ENCODE measurements around the gene LCE7A. TPM values are rescaled to one million over a fixed set of nuclear protein-coding genes. Genes with fewer than 3 reads are reported as not detected.

The LCE7A gene
- total RNA-seq, 1 donor from 2014 or later: not detected

- Mint-ChIP-seq H3K27ac (no peak overlapping the region), H3K27me3 (ENCODE audit: insufficient read depth, low read depth) (peaks cover 2% of the 10 kb centered on the region), H3K4me1 (no peaks in the 10 kb centered on the region), H3K4me3 (no peak overlapping the region), H3K36me3 (no peaks in the 10 kb centered on the region), H3K9me3 (peaks cover 17% of the 10 kb centered on the region)
- no peak for TF ChIP-seq EZH2phosphoT487 (IDR thresholded peaks at IDR 0.05)
- Histone ChIP-seq H3K9ac (no peak overlapping the region), H3K27me3 (no peaks in the 10 kb centered on the region), H3F3A (ENCODE audit: low read depth) (no peaks in the 10 kb centered on the region), H4K20me1 (ENCODE audit: low read depth) (no peaks in the 10 kb centered on the region), H3K9me3 (ENCODE audit: low read depth) (peaks cover 14% of the 10 kb centered on the region), H3K4me3 (no peak overlapping the region), H3K4me1 (no peaks in the 10 kb centered on the region), H3K36me3 (no peaks in the 10 kb centered on the region), H3K4me2 (no peak overlapping the region), H3K79me2 (ENCODE audit: low read depth) (no peaks in the 10 kb centered on the region), H3K27ac (no peak overlapping the region), H2AFZ (replicated peaks) (no peak overlapping the region)
- no peak for DNase-seq (ENCODE audit: low spot score)
Measured at GRCh38 chr1:152876827-152877226, 17.0 kb downstream of the LCE7A start.

GRCh38 chr1:152878042-152878441 is 18.2 kb downstream of the LCE7A start, which contains the start of gene SMCP:
Gene SMCP (plus strand): TSS chr1:152878322. CDS start chr1:152884423, 6,101 bp downstream.
- Histone ChIP-seq H3K79me2 (ENCODE audit: low read depth) (no peaks in the 10 kb centered on the region), H3K27me3 (no peaks in the 10 kb centered on the region), H3K9ac (no peak within 1 kb of the TSS), H2AFZ (replicated peaks) (no peak within 1 kb of the TSS), H3K36me3 (no peaks in the 10 kb centered on the region), H4K20me1 (ENCODE audit: low read depth) (no peaks in the 10 kb centered on the region), H3K4me3 (no peak within 1 kb of the TSS), H3K4me1 (no peaks in the 10 kb centered on the region), H3K4me2 (no peak within 1 kb of the TSS), H3K9me3 (ENCODE audit: low read depth) (peaks cover 13% of the 10 kb centered on the region), H3K27ac (no peak within 1 kb of the TSS), H3F3A (ENCODE audit: low read depth) (no peaks in the 10 kb centered on the region)
- Mint-ChIP-seq H3K4me1 (no peaks in the 10 kb centered on the region), H3K36me3 (no peaks in the 10 kb centered on the region), H3K9me3 (peaks cover 21% of the 10 kb centered on the region), H3K4me3 (no peak within 1 kb of the TSS), H3K27ac (no peak within 1 kb of the TSS), H3K27me3 (ENCODE audit: insufficient read depth, low read depth) (peaks cover 4% of the 10 kb centered on the region)
- DNase-seq (ENCODE audit: low spot score): no peak
- TF ChIP-seq EZH2phosphoT487 (IDR thresholded peaks at IDR 0.05) (no peak), EZH2 (IDR thresholded peaks at IDR 0.05) (no peak), CTCF (IDR thresholded peaks at IDR 0.05) (no peak)

GRCh38 chr1:152879559-152880198 is 19.9 kb downstream of the LCE7A start:
- no peaks in the 10 kb centered on the region for H3K4me1 ChIP-seq
- Mint-ChIP-seq H3K4me1 (no peaks in the 10 kb centered on the region), H3K36me3 (no peaks in the 10 kb centered on the region), H3K9me3 (peaks cover 21% of the 10 kb centered on the region), H3K27me3 (ENCODE audit: insufficient read depth, low read depth) (peaks cover 4% of the 10 kb centered on the region), H3K4me3 (no peak overlapping the region), H3K27ac (no peak overlapping the region)
- no peak overlapping the region for H3K4me2 ChIP-seq
- no peak overlapping the region for H2AFZ ChIP-seq (replicated peaks)
- H3K36me3 ChIP-seq: no peaks in the 10 kb centered on the region
- TF ChIP-seq EZH2phosphoT487 (IDR thresholded peaks at IDR 0.05) (no peak), EZH2 (IDR thresholded peaks at IDR 0.05) (no peak), CTCF (IDR thresholded peaks at IDR 0.05) (no peak)
- H3K79me2 ChIP-seq (ENCODE audit: low read depth): no peaks in the 10 kb centered on the region
- no peak for DNase-seq (ENCODE audit: low spot score)
- H3F3A ChIP-seq (ENCODE audit: low read depth): no peaks in the 10 kb centered on the region
- no peaks in the 10 kb centered on the region for H3K27me3 ChIP-seq
- H3K9me3 ChIP-seq (ENCODE audit: low read depth): peaks cover 5% of the 10 kb centered on the region
- no peak overlapping the region for H3K9ac ChIP-seq
- no peaks in the 10 kb centered on the region for H4K20me1 ChIP-seq (ENCODE audit: low read depth)
- no peak overlapping the region for H3K4me3 ChIP-seq
- no peak overlapping the region for H3K27ac ChIP-seq

- H3K4me3 Mint-ChIP-seq: no peak overlapping the region
- no peak overlapping the region for H3K27ac Mint-ChIP-seq
- H3K27me3 ChIP-seq: no peaks in the 10 kb centered on the region
- no peak overlapping the region for H3K9ac ChIP-seq
- H3K27ac ChIP-seq: no peak overlapping the region
- H2AFZ ChIP-seq (replicated peaks): no peak overlapping the region
- no peak for DNase-seq (ENCODE audit: low spot score)
- no peaks in the 10 kb centered on the region for H3K36me3 ChIP-seq
- H3K36me3 Mint-ChIP-seq: no peaks in the 10 kb centered on the region
- TF ChIP-seq CTCF (IDR thresholded peaks at IDR 0.05) (no peak), EZH2 (IDR thresholded peaks at IDR 0.05) (no peak), EZH2phosphoT487 (IDR thresholded peaks at IDR 0.05) (no peak)
- no peak overlapping the region for H3K4me3 ChIP-seq
- no peaks in the 10 kb centered on the region for H4K20me1 ChIP-seq (ENCODE audit: low read depth)
- H3K9me3 ChIP-seq (ENCODE audit: low read depth): peaks cover 5% of the 10 kb centered on the region
- H3F3A ChIP-seq (ENCODE audit: low read depth): no peaks in the 10 kb centered on the region
- H3K9me3 Mint-ChIP-seq: peaks cover 21% of the 10 kb centered on the region
- no peaks in the 10 kb centered on the region for H3K4me1 Mint-ChIP-seq
- H3K27me3 Mint-ChIP-seq (ENCODE audit: insufficient read depth, low read depth): peaks cover 4% of the 10 kb centered on the region
- no peak overlapping the region for H3K4me2 ChIP-seq
- no peaks in the 10 kb centered on the region for H3K4me1 ChIP-seq
- H3K79me2 ChIP-seq (ENCODE audit: low read depth): no peaks in the 10 kb centered on the region
Measured at GRCh38 chr1:152880316-152880715, 20.5 kb downstream of the LCE7A start.

Measured in neural progenitor cell (in vitro differentiated cells).